GM12872 (cell line): Measurements from ENCODE around the gene IGFL3.

ENCODE experiments used
- TF ChIP-seq, protein P1 (sequence below): IDR thresholded peaks from 3 replicates; pipeline ENCODE4 v1.5.1; 2011; ENCODE audit warnings: low read depth, mild to moderate bottlenecking, low read length, moderate library complexity; ENCODE audit not compliant: insufficient read depth

The IGFL3 gene

DNA sequence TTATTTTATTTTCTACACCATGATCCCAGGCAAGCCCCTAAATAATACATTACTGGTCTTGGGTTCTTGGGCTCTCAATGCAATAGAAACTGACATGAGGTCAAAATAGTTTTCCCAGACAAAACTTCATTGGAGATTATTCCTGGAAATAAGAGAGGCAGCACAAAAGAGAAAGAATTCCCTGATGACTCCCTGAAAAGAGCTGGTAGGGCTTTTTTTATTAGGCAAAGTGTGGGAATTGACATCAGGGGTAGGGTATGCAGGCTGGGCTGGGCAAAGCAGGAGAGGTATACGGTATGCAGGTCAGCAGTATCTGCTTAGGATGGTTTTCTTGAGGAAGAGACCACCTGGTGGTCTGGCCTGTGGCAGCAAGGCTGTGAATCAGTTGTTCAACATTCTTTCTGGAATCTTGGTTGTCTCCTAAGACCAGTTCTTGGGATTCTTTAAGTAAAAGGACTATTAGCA is 9.3 kb upstream of the IGFL3 start:
- TF ChIP-seq, protein P1, sequence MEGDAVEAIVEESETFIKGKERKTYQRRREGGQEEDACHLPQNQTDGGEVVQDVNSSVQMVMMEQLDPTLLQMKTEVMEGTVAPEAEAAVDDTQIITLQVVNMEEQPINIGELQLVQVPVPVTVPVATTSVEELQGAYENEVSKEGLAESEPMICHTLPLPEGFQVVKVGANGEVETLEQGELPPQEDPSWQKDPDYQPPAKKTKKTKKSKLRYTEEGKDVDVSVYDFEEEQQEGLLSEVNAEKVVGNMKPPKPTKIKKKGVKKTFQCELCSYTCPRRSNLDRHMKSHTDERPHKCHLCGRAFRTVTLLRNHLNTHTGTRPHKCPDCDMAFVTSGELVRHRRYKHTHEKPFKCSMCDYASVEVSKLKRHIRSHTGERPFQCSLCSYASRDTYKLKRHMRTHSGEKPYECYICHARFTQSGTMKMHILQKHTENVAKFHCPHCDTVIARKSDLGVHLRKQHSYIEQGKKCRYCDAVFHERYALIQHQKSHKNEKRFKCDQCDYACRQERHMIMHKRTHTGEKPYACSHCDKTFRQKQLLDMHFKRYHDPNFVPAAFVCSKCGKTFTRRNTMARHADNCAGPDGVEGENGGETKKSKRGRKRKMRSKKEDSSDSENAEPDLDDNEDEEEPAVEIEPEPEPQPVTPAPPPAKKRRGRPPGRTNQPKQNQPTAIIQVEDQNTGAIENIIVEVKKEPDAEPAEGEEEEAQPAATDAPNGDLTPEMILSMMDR: no peak

DNA sequence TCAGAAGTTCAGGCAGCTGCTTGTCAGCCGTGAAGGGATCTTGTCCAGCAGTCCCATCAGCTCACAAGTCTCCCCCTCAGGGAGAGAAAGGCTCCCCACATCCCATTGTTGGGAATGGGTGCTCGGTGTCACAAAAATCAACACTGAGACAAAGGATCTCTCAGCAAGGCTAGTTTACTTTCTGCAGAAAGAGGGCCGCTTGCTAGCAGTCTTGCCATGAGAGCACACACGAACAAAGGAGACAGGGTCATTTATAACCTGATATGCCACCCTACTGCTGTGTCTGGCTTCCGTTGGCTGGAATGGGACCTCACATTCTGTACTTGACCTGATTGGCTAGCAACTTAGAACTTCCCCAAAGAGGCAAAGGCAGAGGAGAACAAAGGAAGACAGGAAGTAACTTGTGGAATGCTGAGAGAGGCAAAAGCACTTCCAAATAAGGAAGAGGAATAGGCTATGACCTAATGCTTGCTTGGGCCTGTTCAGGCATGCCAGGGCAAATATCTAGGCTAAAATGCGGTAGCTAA is 8.7 kb upstream of the IGFL3 start:
- TF ChIP-seq, protein P1: no peak

DNA sequence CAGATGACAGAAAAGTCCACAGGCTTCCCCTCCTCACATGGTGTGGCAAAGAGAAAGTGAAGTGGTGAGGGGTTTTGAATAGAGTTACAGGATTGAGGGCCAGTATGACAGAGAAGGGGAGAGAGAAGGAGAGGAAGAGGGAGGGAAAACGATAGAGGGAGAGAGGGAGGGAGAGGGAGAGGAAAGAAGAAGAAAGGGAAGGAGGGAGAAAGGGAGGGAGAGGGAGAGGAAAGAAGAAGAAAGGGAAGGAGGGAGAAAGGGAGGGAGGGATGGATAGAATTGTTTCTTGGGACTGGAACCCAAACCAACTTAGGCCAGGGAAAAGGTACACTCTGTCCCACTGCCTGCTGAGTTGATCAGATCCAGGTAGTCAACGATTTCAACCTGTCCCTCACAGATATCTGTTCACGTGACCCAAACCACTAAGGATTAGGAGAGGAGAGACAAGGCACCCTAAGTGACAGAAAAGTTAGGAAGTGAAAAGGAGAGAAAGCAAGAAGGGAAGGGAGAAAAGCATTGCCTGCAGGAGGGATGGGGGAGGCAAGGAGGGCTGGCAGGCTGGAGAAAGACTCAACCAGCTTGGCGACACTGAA is 8.1 kb upstream of the IGFL3 start:
- TF ChIP-seq, protein P1: no peak

DNA sequence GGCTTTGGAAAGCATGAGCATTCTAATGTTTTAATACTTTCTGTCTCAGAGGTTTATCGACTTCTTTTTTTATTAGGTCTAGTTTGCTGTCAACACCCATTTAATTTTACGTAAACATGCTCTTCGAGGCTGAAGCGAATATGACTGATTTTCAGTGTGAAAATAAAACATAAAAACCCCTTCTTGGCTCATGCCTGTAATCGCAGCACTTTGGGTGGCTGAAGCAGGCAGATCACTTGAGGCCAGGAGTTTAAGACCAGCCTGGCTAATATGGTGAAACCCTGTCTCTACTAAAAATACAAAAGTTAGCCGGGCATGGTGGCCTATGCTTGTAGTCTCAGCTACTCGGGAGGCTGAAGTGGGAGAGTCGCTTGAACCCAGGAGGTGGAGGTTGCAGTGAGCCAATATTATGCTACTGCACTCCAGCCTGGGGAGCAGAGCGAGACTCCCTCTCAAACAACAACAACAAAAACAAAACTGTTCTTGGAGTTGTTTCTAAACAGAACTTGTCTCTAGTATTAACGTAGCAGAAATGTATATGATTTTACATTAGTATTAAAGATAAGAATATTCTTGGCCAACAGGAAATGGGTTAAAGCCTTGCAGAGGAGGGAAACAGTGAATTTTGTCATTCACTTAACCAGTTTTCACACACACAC is 7.1 kb upstream of the IGFL3 start:
- TF ChIP-seq, protein P1: no peak

DNA sequence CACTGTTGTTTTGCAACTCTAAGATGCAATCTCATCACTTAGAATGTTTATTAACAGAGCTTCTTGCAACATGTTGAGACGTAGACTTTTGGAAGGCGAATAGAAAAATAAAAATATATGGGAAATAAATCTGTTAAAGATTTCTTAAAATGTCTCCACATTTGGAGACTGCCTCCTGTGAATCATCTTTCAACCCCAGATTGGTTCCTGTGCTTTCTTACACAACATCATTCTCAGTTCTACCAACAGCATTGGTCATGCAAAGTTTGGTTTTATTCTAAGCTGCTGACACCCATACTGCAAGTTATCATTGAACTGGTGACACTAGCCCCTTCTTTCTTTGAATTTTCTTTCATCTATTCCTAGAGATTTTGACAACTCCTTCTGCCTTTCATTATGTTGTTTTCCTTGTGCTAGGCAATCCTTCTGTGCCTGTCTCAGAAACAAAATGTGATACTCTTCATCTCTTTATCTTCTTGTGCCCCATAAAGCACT is 1.6 kb upstream of the IGFL3 start:
- TF ChIP-seq, protein P1: no peak

DNA sequence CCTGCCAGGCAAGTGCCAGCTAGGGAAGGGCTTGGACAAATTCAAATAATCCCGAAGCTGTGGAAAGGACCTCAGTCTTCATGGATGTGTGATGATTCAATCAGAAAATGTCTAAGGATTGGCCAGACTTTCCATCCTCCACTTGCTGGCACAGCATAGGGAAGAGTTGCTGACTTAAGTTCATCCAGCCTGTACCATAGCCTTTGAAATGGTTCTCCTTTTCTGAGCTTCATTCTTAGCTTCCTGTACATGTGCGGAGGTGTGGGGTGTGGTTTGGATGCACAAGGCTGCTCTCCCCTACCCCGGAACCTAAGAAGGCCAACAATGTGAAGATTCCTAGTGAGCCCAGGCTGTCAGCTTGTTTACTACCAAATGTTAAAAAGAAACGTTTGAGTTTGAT is 959 bp upstream of the IGFL3 start:
- TF ChIP-seq, protein P1: no peak; the same call in 2 of the 3 replicates

DNA sequence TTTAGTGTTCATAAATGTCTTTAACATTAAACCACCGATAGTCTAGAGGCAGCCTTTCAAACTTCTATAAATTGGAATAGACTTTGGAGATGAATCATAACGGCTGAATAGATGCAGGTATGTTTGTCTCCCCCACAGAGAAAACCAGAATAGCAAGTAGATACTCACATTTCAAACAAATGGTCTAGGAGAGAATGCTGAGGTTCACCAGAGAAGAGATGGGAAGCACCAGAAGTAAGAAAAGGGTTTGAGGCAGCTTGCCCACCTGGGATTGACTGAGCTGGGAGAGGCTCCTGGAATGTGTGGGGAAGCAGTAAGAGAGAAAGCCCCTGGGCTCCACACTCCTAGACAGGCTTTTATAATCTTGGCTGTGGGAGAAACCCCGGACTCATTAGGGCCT is 6.4 kb downstream of the IGFL3 start:
- TF ChIP-seq, protein P1: no peak
